IMR-90 (cell line): ENCODE results near the gene CFAP61. TPM values are rescaled to one million over a fixed set of nuclear protein-coding genes. Genes with fewer than 3 reads are reported as not detected.

Experiments used
- MAFK ChIP-seq: IDR thresholded peaks from 2 replicates; pipeline ENCODE4 v1.6.1; 2012; ENCODE audit warnings: low read depth, low read length, improper control_type of control experiment
- USF2 ChIP-seq: fragments of 150-350 bp; IDR thresholded peaks from 2 replicates; pipeline ENCODE4 v1.6.1; 2017; ENCODE audit warnings: mild to moderate bottlenecking, antibody characterized with exemption, low read length, low read depth
- polyA plus RNA-seq, 3 experiments: library from polyadenylated mRNA; depleted of rRNA; stranded (reverse); fragments of >200 nt; gene quantifications; 2 replicates each; pipeline ENCODE4 v1.2.3, GENCODE V29; 2012; ENCODE audit warnings: low replicate concordance in 1 of 3
- total RNA-seq: library from RNA; depleted of rRNA; stranded (reverse); fragments of >200 nt; gene quantifications from 2 replicates; pipeline ENCODE4 v1.2.3, GENCODE V29; 2012
- TF ChIP-seq, protein P1 (sequence below): fragments of 150-350 bp; IDR thresholded peaks from 2 replicates; pipeline ENCODE4 v1.6.1; 2016; ENCODE audit warnings: low read depth, mild to moderate bottlenecking, low read length, moderate library complexity, borderline replicate concordance

CFAP61 gene
- total and polyA plus RNA-seq, 2 of the 4 experiments (the other 2 are of a cell fraction) = 0.07 TPM; not detected in 1

DNA sequence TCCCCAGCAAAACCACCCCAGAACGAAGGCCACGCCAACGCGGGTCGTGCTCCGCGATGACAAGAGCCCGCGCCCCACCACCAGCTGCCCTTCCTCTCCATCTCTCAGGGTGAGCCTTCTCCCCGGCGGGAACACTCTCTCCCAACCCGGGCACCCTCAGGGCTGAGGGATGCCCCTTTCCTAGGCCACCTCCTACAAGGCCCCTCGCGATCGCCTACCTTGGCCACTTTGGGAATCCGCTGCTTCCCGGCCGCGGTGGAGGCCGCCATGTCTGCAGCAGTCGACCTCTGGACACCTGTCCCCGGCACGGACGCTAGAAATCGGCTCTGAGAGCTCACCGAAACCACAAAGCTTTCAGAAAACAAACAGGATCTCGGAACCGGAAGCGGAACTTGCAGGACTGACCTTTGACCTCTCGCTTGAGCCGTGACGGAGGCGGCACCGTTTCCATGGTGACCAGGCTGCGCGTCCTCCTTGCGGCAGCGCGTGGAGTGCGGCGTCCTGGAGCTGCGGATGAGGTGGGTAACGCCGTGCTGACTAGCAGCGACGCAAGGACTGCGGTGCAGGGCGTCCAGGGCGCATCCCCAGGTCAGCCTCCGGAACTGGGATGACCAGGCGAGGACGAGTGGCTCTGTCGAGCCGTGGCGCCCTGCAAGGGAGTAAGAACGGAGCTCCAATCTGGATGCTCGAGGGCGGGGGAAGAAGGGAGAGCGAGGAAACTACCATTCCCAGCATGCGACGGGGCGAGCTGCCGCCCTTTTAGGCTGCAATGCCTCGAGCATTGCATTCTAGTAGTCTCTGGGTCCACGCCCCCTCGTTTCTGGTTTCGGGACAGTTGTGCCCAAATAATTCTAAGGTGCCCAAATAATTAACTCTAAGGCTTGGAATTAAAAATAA, at the start of gene CFAP61, which contains the start of gene CRNKL1 (continued):
- TF ChIP-seq, protein P1, sequence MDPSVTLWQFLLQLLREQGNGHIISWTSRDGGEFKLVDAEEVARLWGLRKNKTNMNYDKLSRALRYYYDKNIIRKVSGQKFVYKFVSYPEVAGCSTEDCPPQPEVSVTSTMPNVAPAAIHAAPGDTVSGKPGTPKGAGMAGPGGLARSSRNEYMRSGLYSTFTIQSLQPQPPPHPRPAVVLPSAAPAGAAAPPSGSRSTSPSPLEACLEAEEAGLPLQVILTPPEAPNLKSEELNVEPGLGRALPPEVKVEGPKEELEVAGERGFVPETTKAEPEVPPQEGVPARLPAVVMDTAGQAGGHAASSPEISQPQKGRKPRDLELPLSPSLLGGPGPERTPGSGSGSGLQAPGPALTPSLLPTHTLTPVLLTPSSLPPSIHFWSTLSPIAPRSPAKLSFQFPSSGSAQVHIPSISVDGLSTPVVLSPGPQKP = no peak
- no peak for TF ChIP-seq USF2
- TF ChIP-seq MAFK = no peak
